ENCODE measurements around the gene CLDN9. TPM values are rescaled to one million over a fixed set of nuclear protein-coding genes. Genes with fewer than 3 reads are reported as not detected.
A peak's percentile ranks its signal among the peaks of the same experiment; 100 is the strongest.

Gene CLDN9
- total RNA-seq, 1 experiment from 2014 or later: not detected

DNA sequence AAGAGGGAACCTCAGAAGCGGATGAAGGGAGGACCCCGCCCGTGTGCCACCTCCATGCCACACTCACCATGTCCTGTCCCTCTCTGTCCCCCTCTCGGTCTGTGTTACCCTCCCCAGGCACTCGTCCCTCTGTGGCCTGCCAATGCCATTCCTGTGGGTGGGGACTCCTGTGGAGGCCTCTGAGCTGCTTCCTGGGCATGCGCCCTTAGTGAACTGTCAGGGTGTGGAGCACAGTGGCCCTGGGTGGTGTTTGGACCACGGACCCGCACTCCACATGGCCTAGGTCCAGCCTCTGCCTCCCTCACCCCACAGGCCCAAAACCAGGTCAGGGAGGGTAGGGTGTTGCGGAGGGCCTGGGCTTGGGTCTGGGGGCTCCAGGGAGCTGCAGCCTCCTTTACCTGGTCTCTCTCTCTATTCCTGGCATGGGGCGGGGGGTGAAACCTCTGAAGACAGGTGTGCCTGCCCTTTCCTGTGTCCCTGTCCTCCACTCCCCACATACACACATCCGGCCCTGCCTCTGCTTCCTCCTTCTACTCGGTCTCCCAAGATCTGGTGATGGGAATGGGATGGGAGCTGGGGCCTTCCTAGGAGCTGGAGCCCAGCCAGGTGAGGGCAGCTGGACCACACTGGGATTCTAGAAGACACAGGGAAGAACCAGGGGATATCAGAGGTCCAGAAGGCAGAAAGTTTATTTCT is 21.0 kb upstream of the CLDN9 start:
- no peak for DNase-seq (ENCODE audit: low read depth)

GRCh38 chr16:2992383-2993081 is 20.2 kb upstream of the CLDN9 start:
- no peak for DNase-seq (ENCODE audit: low read depth)

- DNase-seq (ENCODE audit: low read depth): no peak
Observed at GRCh38 chr16:2996298-2996697, 16.4 kb upstream of the CLDN9 start.

DNA sequence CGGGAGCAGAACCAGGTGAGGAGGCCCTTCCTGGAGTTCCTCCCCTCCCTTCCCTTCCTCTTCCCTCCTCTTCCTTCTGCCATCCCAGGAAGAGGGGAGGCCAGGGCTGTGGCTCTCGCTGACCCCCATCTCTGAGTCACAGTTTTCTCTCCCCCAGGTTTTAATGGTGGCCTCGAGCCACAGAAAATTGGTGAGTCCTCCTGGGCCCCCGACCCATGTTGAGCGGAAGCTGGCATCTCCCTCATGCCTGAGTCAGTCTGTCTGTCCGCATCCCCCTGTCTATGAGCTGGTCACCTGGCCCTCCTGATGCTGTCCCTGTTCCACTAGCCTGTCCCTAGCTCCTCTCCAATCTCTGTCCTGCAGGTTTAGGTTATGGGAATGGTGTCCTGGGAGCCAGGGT is 12.8 kb upstream of the CLDN9 start:
- DNase-seq (ENCODE audit: low read depth): no peak

DNA sequence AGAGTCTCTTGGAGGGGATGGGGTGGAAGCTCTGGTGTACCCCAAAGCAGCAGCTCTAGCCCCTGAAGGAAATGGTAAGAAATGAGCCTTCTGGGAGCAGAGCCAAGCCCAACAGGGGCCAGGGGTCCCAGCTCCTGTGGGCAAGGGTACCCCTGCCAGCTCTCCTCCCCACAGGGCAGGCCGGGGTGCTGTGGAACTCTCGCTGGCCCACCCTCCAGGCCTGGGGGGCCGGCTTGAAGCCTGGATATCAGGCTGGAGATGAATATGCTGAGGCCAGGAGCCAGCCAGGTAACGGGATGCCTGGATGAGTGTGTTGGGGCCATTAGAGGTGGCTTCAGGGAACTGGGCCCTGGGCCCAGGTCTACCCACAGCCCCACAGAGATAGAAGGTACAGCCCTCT is 12.2 kb upstream of the CLDN9 start:
- DNase-seq (ENCODE audit: low read depth): no peak

GRCh38 chr16:3001316-3001715 is 11.4 kb upstream of the CLDN9 start:
- DNase-seq (ENCODE audit: low read depth): no peak

DNA sequence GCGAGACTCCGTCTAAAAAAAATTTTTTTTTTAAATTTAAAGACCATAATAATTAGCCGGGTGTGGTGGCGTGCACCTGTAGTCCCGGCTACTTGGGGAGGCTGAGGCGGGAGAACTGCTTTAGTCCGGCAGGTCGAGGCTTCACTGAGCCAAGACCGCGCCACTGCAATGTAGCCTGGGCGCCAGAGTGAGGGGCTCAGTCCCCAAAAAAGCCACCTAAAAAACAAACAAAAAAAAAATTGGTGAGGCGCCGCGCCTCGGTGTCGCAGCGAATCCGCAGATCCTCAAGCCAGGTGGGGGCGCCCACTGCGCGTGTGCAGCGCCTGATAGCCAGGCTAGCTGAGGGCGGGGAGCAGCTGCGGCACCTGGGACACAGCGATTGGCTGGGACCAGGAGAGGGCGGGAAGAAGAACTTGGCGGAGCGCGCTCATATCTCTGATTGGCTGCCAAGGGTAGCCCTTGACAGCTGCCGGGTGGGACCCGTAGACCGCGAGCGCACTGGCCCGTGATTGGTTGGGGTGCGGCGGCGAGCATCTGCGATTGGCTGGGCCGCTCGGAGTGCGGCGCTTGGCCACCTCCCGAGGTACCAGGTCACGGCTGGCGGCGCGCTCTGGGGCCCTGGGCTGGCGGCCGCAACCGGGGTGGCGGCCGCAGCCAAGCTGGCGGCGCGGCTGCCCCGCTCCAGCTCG is 9.0 kb upstream of the CLDN9 start:
- DNase-seq (ENCODE audit: low read depth): peak; percentile 99

DNA sequence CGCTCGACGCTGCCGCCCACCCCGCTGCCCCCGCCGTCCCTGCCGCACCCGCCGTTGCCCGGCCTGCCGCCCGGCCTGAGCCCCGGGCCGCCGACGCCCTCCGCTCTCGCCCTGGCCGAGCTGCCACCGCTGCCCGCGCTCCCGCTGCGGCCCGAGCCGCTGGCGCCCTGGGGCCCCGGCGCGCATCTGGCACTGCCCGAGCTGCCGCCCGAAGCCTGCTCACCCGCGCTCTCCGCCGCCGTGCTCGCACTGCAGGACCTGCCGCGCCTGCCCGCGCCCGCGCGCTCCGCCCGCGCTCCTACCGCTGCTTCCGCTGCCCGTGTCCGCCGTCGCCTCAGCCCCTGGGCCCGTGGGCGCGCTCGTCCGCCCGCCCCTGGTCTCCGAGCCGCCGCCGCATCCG is 8.4 kb upstream of the CLDN9 start:
- DNase-seq (ENCODE audit: low read depth): no peak

GRCh38 chr16:3004781-3005284 is 7.9 kb upstream of the CLDN9 start:
- DNase-seq (ENCODE audit: low read depth): no peak

- no peak for DNase-seq (ENCODE audit: low read depth)
Observed at GRCh38 chr16:3007059-3007956, 5.4 kb upstream of the CLDN9 start.

GRCh38 chr16:3007957-3008689 is 4.6 kb upstream of the CLDN9 start:
- no peak for DNase-seq (ENCODE audit: low read depth)

GRCh38 chr16:3008690-3009037 is 4.1 kb upstream of the CLDN9 start:
- DNase-seq (ENCODE audit: low read depth): no peak

DNA sequence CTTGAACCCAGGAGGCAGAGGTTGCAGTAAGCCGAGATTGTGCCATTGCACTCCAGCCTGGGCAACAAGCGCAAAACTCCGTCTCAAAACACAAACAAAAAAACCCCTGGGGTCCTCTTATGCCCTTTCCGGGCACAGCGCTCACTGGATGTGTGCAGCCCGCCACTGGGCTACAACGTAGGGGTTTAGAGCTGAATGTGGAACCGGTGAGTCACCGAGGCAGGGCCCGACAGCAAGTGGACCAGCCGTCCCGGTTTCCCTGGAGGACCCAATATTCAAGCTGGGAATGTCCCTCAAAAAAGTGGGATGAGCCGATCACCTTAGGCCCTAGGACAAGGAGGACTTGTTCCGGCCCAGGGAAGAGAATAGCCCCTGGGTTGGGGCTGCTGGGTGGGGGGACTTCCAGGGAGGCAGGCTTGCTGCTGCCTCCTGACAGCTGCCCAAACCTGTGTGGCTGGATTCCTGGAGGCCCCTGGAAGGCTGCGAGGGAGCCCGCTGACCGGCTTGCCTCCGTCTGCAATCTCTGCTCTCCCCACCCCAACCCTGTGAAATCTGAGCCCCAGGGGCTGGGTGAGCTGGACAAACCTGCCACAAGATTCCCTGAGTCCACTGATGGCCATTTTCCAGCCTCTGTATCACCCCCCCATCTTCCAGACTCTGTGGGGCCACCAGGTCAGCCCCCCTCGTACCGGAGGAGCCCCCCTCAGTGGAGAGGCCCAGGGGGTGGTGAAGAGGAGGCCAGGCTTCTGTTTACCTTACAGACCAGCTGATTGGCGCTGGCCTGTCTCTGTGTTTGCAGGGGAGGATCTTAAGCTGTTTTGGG is 2.9 kb upstream of the CLDN9 start:
- no peak for DNase-seq (ENCODE audit: low read depth)

DNA sequence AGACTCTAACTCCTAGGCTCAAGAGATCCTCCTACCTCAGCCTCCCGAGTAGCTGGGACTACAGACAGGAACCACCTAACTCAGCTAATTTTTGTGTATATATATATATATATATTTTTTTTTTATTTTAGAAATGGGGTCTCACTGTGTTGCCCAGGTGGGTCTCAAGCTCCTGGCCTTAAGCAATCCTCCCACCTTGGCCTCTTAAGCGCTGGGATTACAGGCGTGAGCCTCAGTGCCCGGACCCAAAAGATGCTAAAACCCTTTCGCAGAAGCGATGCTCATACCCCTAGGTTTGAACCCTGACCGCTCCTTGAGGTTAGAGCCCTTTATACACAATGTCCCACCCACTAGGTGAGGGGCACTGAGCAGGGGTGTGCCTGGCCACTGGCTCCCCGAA is 2.2 kb upstream of the CLDN9 start:
- no peak for DNase-seq (ENCODE audit: low read depth)

DNA sequence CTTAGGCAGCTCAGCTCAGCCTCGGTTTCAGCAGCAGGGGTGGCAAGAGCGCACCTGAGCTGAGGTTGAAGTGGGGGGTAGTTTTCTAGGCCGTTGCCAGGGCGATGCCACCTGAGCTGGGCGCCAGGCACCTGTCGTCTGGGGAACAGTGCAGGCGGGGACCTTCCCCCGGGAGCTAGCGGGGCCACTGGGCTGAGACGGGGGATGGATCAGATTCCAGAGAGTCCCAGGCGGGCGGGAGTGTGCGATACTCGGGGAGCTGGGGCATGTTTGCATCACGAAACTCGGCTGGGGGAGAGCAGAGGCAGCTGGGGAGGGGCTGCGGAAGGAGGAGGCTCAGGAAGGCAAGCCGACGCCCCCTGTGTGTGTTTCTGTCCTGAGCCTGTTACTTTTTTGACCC is 477 bp upstream of the CLDN9 start:
- DNase-seq (ENCODE audit: low read depth): no peak

DNA sequence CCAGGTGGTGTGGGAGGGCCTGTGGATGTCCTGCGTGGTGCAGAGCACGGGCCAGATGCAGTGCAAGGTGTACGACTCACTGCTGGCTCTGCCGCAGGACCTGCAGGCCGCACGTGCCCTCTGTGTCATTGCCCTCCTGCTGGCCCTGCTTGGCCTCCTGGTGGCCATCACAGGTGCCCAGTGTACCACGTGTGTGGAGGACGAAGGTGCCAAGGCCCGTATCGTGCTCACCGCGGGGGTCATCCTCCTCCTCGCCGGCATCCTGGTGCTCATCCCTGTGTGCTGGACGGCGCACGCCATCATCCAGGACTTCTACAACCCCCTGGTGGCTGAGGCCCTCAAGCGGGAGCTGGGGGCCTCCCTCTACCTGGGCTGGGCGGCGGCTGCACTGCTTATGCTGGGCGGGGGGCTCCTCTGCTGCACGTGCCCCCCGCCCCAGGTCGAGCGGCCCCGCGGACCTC is 798 bp downstream of the CLDN9 start:
- no peak for DNase-seq (ENCODE audit: low read depth)

GRCh38 chr16:3013998-3014690 is 1.4 kb downstream of the CLDN9 start:
- DNase-seq (ENCODE audit: low read depth): no peak

DNA sequence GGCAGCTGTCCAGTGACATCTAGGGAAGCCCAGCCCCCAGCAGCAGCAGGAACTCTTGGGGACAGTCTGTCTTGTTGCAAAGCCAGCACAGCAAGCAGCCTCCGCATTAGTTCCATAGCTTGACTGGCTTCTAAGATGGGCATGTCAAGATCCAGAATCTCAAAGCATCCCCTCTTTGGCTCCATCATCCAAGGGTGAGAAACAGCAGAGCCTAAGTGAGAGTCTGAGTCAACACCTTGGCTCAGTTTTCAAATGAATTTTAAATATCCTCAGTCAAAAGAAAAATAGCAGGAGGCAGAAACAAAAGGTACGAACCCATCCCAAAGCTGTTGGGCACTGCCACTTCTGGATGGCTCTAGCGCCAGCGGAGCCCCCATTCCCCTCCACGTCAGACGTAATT is 2.2 kb downstream of the CLDN9 start:
- no peak for DNase-seq (ENCODE audit: low read depth)

- no peak for DNase-seq (ENCODE audit: low read depth)
Observed at GRCh38 chr16:3015865-3016521, 3.3 kb downstream of the CLDN9 start.
